Glomerular visceral epithelial cell (primary cell): ENCODE results near the gene PSRC1.

Source experiments
- DNase-seq: peaks from one replicate; pipeline ENCODE4 v3.0.0-alpha.2; 2016; ENCODE audit errors: extremely low spot score

PSRC1 gene

GRCh38 chr1:109272021-109272799, 10.7 kb downstream of the PSRC1 start:
- DNase-seq: no peak

GRCh38 chr1:109271458-109271857, 11.5 kb downstream of the PSRC1 start:
- no peak for DNase-seq

GRCh38 chr1:109270623-109271317, 12.2 kb downstream of the PSRC1 start:
- no peak for DNase-seq

- no peak for DNase-seq
These were observed 12.8 kb downstream of the PSRC1 start for GRCh38 chr1:109269981-109270622.

- DNase-seq: no peak
These were observed 13.5 kb downstream of the PSRC1 start for GRCh38 chr1:109269212-109269980.

- DNase-seq: no peak
These were observed 14.3 kb downstream of the PSRC1 start for GRCh38 chr1:109268431-109269211.

GRCh38 chr1:109267743-109268300, 15.1 kb downstream of the PSRC1 start:
- DNase-seq: no peak

- no peak for DNase-seq
These were observed 16.0 kb downstream of the PSRC1 start for GRCh38 chr1:109266965-109267364.

- no peak for DNase-seq
These were observed 17.1 kb downstream of the PSRC1 start for GRCh38 chr1:109265741-109266330.

- no peak for DNase-seq
These were observed 17.9 kb downstream of the PSRC1 start for GRCh38 chr1:109265016-109265415.

GRCh38 chr1:109264379-109264755, 18.6 kb downstream of the PSRC1 start:
- no peak for DNase-seq

- DNase-seq: peak; percentile 92
These were observed 19.2 kb downstream of the PSRC1 start for GRCh38 chr1:109263597-109264378.

- DNase-seq: no peak
These were observed 19.7 kb downstream of the PSRC1 start for GRCh38 chr1:109263234-109263596.

- no peak for DNase-seq
These were observed 20.5 kb downstream of the PSRC1 start for GRCh38 chr1:109262231-109263055.

GRCh38 chr1:109261578-109261977, 21.4 kb downstream of the PSRC1 start:
- no peak for DNase-seq

GRCh38 chr1:109261006-109261405, 21.9 kb downstream of the PSRC1 start:
- no peak for DNase-seq

GRCh38 chr1:109259674-109260557, 23.0 kb downstream of the PSRC1 start:
- DNase-seq: no peak
